SH-SY5Y (cell line): ENCODE results near the gene PRKCB.

Experiments used
- GATA2 ChIP-seq: IDR thresholded peaks from 2 replicates; pipeline ENCODE4 v1.6.1; 2011; ENCODE audit warnings: mild to moderate bottlenecking, low read depth, low read length
- GATA3 ChIP-seq: IDR thresholded peaks from 2 replicates; pipeline ENCODE4 v1.6.1; 2011; ENCODE audit warnings: low read depth, mild to moderate bottlenecking, low read length, moderate library complexity

GRCh38 chr16:23920446-23920845, 84.7 kb downstream of the PRKCB start:
- TF ChIP-seq GATA2 (no peak), GATA3 (no peak)
